Hepatic stellate cell (primary cell): ENCODE results near the gene ESRRG.
A peak's percentile ranks its signal among the peaks of the same experiment; 100 is the strongest.

Source experiments
- DNase-seq: peaks from one replicate; pipeline ENCODE4 v3.0.0; 2011; ENCODE audit warnings: low spot score

Gene ESRRG

DNA sequence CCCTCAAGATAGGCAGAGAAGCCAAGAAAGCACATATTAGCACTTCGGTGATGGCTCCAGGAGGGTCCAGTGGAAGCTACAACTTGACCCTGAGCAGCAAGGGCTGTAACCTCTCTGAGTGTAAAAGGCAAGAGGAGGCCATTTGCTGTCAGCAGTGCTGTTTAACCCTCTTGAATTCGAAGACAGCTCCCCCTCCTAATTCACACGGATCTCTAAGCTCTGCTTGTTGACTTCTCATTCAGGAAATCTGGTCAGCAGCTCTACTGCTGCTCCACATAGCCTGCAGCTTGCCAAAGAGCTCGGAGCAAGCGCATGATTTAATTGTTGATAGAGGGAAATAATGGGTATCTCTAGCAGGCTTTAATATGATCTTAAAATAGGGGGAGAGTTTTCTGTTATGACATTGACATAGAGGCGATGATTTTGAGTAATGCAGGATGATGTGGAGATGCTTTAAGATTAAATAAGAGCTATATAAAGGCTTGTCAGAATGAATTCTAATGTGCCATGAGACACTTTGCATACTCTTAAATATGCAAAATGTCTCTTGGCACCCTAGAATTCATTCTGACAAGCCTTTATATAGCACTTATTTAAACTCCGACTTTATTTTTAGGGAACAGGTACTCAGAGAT lies 220.6 kb downstream of the ESRRG start:
- no peak for DNase-seq

DNA sequence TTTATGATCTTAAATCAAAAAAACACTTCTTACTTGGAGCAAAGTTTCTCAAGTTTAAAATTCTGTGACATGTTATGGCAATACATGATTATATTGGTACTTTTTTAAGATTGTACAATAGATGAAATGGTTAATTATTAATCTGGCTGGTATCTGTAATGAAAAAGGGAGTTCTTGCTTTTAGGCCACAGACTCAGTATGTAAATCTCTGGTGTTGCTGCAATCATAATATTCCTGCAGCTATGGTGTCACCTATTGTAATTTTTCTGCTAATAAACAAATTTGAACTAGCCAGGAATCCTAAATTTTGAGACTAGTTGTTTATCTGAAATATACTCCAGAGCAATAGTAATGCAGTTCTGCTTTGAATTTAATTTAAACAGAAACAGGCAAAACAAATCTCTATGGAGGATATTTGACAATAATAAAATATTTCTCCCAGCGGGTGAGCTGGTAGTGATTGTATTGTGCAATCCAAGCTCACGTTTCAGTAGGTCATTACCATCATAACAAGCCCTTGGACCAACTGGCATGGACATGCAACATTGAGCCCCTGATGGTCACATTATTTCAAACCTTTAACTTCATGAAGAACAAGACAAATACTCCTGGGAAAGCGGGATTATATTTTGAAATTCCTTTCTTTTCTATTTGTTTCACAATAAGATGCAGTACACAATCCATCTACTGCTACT lies 222.8 kb downstream of the ESRRG start:
- no peak for DNase-seq

- DNase-seq, result no peak
These were observed 223.5 kb downstream of the ESRRG start for GRCh38 chr1:216499581-216500272.

GRCh38 chr1:216498277-216498676 lies 225.0 kb downstream of the ESRRG start:
- DNase-seq, result no peak

DNA sequence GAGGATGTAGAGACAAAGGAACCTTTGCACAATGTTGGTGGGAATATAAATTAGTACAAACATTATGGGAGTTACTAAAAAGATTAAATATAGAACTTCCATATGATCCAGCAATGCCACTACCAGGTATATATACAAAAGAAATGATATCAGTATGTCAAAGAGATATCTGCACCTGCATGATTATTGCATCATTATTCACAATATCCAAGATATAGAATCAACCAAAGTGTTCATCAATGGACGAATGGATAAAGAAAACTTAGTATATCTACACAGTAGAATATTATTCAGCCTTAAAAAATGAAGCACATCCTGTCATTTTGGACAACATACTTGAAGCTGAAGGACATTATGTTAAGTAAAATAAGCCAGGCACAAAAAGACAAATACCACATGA lies 238.2 kb downstream of the ESRRG start:
- no peak for DNase-seq

DNA sequence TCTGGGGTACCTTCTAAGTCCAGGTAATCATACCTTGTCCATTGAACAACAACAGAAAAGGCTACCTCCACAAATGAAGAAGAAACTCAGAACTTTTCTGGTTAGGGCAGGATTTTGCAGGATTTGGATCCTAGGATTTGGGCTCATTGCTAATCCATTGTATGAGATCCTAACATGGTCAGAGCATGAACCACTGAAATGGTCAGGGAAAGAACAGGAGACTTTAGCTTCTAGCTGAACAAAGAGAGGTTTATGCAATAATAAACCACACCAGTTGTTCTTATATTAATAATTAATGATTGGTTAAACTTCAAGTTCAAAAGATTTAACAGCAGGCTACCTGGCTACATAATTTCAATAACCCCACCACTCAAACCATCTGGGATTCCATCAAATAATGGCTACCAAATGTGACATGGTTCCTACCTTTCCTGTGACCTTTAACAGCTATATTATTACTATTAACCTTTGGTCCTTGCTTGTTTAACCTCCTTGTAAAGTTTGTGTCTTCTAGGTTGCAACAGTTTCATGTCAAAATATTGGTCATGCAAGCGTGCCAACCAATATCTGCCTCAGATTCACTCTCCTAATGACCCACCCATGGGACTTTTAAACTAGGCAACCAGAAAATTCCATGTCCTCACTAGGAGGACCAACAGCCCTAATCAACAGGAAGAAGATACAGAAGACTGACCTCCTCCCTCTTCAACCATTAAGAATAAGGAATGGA lies 239.4 kb downstream of the ESRRG start:
- no peak for DNase-seq

DNA sequence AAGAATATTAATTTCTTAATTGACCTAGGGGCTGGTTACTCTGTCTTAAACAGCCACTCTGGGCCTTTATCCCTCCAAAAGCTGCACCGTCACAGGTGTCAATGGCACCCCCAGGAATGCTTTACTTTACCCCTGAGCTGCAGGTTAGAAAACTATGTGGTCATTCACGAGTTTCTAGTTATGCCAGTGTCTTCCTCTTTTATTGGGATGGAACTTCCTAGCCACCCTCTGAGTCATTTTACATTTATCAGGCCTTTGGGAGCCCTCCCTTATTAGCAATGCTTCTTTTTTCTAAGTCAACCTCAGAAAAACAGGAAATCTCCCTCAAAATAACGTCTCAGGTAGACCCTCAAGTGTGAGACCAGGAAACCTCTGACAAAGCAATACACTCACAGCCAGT lies 240.6 kb downstream of the ESRRG start:
- no peak for DNase-seq

DNA sequence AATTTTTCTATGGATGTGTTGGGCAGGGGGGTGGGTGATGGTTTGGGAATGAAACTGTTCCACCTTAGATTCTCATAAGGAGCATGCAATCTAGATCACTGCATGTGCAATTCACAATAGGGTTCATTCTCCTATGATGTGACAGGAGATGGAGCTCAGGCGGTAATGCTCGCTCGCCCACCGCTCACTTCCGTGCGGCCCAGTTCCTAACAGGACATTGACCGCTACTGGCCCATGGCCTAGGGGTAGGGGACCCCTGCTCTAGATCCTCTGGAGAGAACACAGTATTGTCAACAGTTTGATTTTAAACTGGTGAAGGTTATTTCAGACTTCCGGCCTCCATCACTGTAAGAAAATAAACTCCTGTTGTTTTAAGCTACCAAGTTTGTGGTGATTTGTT lies 245.0 kb downstream of the ESRRG start:
- no peak for DNase-seq

DNA sequence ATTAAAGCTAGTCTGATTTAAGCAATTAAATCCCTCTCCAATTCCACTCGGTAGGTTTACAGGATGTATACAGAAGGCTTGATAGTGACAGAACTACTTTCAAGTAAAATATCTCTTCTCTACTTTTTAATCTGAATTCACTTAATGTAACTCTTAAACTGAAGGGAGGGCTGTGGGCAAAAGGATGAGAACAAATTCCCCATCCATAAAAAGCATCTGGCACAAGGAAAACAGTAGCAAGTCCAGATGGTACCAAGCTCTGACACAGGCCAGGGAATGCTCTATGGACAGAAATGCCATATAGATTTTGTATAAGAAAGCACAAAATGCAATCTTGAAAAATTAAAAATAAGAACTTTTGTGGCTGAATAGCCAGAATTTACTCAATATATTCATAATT lies 246.9 kb downstream of the ESRRG start:
- DNase-seq, result no peak

DNA sequence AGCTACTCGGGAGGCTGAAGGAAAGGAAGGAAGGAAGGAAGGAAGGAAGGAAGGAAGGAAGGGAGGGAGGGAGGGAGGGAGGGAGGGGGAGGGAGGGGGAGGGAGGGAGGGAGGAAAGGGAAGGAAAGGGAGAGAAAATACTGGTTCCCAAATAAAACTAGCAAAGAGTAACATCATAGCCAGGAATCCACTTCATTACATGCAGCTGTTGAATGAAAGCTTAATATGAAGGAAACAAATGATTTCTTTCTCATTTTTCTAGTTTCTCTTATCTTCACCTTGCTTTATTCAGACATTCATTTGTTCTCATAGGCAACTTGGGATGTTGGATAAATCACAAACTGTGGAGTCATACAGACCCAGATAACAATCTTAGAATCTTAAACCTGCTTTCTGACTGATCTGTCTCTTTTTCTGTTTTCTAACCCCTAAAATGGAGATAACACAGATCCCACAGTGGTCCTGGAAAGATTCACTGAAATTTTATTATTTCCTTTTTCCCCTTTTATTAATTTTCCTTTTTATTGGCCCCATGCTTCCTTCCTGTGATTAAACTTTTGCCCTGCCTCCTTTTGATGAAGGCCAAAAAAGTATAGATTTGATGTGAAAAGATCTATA lies 247.5 kb downstream of the ESRRG start:
- DNase-seq, result no peak

- DNase-seq, result no peak
These were observed 256.9 kb downstream of the ESRRG start for GRCh38 chr1:216466162-216466801.

- DNase-seq, result peak; percentile 50
These were observed 258.7 kb downstream of the ESRRG start for GRCh38 chr1:216464489-216464888.

DNA sequence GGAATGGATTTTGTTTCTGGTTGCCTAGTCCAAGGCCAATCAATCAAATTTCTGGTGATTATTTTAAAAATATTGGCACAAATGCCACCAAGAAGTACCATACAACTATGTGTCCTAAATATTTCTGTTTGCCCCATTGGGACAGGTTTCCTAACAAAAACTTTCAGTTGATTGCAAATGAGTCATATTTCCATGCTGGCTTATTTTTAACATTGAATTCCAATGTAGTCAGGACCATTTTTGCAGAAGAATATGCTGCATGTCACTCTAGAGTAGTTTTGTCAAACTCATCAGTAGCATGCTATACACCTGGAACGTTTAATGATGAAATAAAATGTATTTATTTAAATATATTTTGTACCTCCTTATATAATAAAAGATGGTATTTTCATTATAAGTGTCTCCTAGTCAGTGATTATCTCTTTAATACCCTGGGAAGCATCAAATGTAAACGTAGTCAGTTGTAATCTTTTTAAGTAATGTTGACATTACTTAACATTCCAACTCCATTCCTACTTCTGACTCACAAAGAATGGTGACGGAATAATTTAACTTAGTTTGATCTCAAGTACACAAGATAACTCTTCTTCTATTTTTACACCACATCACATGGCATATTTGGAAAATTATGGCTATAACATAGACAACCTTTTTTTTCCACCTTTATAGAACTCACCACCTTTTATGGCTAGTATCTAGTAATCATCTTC lies 261.0 kb downstream of the ESRRG start:
- DNase-seq, result no peak

- no peak for DNase-seq
These were observed 261.8 kb downstream of the ESRRG start for GRCh38 chr1:216461466-216461865.

GRCh38 chr1:216459651-216460207 lies 263.5 kb downstream of the ESRRG start:
- no peak for DNase-seq

DNA sequence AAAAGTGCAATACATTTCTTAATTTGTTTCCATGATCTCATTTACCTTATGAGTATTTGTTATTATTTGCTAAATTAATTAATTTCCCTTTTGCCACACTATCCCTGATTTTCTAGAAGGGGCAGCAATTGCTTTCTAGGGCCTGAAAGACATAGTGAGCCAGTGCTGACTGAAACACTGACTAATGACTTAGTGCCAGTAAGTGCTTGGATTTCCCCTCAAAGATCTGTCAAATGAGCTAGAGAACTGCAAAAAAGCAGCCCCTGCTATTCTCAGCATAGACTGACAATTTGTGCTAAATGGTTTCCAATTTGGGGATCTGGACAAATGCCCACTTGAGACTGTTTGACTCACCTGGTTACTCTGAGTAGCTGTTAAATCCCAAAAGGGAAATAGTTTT lies 264.4 kb downstream of the ESRRG start:
- no peak for DNase-seq

DNA sequence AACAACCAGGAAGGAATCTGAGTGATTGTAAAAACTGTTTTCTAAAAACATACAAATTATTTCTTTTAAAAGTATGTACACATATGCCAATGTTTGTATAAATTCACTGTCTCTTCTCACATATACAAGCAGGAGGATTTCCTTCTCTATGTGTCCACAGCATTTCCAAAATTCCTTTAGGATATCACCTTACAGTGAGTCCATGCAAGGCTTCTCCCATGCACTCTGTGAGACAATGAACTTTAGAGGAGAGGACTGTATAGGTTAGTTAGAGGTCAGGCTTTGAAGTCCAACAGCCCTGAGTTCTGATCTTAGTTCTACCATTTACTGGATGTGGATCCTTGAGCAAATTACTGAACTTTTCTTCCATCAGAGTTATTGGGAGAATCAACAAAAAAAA lies 265.9 kb downstream of the ESRRG start:
- no peak for DNase-seq

GRCh38 chr1:216456682-216457081 lies 266.5 kb downstream of the ESRRG start:
- DNase-seq, result peak; percentile 50

GRCh38 chr1:216453777-216454176 lies 269.5 kb downstream of the ESRRG start:
- no peak for DNase-seq
